ENCODE data around the gene COL28A1. TPM values are rescaled to one million over a fixed set of nuclear protein-coding genes. Genes with fewer than 3 reads are reported as not detected.
A peak's percentile ranks its signal among the peaks of the same experiment; 100 is the strongest.

The COL28A1 gene
- total RNA-seq, 1 experiment from 2014 or later = 7.3 TPM

DNA sequence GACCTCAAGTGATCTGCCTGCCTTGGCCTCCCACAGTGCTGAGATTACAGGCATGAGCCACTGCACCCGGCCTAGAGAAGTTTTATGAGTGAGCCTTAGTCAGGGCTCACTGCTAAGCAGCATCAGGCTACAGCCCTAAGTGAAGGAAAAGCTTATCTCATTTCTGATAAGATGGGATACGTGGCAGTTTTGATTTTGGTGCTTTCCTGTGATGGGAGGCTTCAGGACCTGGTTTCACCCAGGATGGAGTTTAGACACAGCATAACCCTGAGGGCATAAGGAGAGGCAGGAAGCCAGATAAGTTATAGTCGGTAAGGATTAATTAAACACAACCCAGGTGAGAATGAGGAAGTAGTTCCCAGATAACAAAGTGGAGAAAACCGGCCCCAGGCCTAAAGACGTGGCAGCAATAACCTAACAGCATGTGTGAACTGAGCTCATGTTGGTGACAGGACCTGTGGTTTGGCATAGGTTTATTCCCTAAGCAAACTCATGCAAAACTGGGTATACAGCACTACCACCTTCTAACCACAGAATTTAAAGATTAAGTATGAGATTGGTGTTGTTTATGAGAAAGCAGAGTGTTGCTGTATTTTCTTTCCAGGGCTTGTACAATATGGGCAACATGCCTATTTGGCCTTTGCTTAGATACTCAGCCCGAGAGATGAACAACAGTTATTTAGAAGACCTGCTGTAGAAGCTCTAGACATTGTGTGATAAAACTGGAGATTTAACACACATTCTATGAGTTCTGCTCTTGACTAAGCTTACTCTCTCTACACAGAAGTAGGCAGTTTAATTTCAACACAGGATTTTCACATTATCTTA, 119.4 kb downstream of the COL28A1 start:
- Mint-ChIP-seq H3K9me3 (ENCODE audit: unreplicated experiment) (no peaks in the 10 kb centered on the region), H3K4me1 (ENCODE audit: low read depth, unreplicated experiment) (peaks cover 14% of the 10 kb centered on the region), H3K4me3 (ENCODE audit: unreplicated experiment) (no peak overlapping the region), H3K36me3 (ENCODE audit: insufficient read depth, unreplicated experiment) (no peaks in the 10 kb centered on the region), H3K27ac (ENCODE audit: unreplicated experiment) (no peak overlapping the region), H3K27me3 (ENCODE audit: insufficient read depth, unreplicated experiment) (no peaks in the 10 kb centered on the region)
- POLR2A ChIA-PET = no interaction called here
- DNase-seq = peak in 1 of 2 experiments; percentile 66
- CTCF ChIA-PET = no interaction called here
- Histone ChIP-seq H3K4me1 (peaks cover 20% of the 10 kb centered on the region), H3K4me3 (ENCODE audit: low read depth, low read length) (no peak overlapping the region), H3K36me3 (ENCODE audit: control insufficient read depth, insufficient read depth, low read length) (no peaks in the 10 kb centered on the region), H3K27me3 (replicated peaks; ENCODE audit: control insufficient read depth, insufficient read depth, low read length) (no peaks in the 10 kb centered on the region), H3K9me3 (no peaks in the 10 kb centered on the region)
- no peak for TF ChIP-seq CTCF (IDR thresholded peaks at IDR 0.05; ENCODE audit: insufficient read depth in 1 of 2, low read depth in 1 of 2, low read length in 1 of 2, severe bottlenecking in 1 of 2, unreplicated experiment in 1 of 2)
- intact Hi-C loops (cut with micrococcal nuclease; ENCODE audit: unreplicated experiment) = no loop called here
- BruUV-seq (replicated peaks) = no TSS peak

- ChIA-PET CTCF (no interaction called here), POLR2A (no interaction called here)
- no peak for TF ChIP-seq CTCF (IDR thresholded peaks at IDR 0.05; ENCODE audit: insufficient read depth in 1 of 2, low read depth in 1 of 2, low read length in 1 of 2, severe bottlenecking in 1 of 2, unreplicated experiment in 1 of 2)
- no peaks in the 10 kb centered on the region for H3K27me3 Mint-ChIP-seq (ENCODE audit: insufficient read depth, unreplicated experiment)
- no peak for DNase-seq
- H3K4me1 ChIP-seq = peaks cover 20% of the 10 kb centered on the region
- no peak overlapping the region for H3K4me3 Mint-ChIP-seq (ENCODE audit: unreplicated experiment)
- H3K27me3 ChIP-seq (replicated peaks; ENCODE audit: control insufficient read depth, insufficient read depth, low read length) = no peaks in the 10 kb centered on the region
- H3K9me3 ChIP-seq = no peaks in the 10 kb centered on the region
- intact Hi-C loops (cut with micrococcal nuclease; ENCODE audit: unreplicated experiment) = no loop called here
- H3K9me3 Mint-ChIP-seq (ENCODE audit: unreplicated experiment) = no peaks in the 10 kb centered on the region
- BruUV-seq (replicated peaks) = no TSS peak
- H3K36me3 Mint-ChIP-seq (ENCODE audit: insufficient read depth, unreplicated experiment) = no peaks in the 10 kb centered on the region
- no peaks in the 10 kb centered on the region for H3K36me3 ChIP-seq (ENCODE audit: control insufficient read depth, insufficient read depth, low read length)
- no peak overlapping the region for H3K4me3 ChIP-seq (ENCODE audit: low read depth, low read length)
- H3K4me1 Mint-ChIP-seq (ENCODE audit: low read depth, unreplicated experiment) = peaks cover 14% of the 10 kb centered on the region
- no peak overlapping the region for H3K27ac Mint-ChIP-seq (ENCODE audit: unreplicated experiment)
Measured at GRCh38 chr7:7414791-7415603, 120.7 kb downstream of the COL28A1 start.

DNA sequence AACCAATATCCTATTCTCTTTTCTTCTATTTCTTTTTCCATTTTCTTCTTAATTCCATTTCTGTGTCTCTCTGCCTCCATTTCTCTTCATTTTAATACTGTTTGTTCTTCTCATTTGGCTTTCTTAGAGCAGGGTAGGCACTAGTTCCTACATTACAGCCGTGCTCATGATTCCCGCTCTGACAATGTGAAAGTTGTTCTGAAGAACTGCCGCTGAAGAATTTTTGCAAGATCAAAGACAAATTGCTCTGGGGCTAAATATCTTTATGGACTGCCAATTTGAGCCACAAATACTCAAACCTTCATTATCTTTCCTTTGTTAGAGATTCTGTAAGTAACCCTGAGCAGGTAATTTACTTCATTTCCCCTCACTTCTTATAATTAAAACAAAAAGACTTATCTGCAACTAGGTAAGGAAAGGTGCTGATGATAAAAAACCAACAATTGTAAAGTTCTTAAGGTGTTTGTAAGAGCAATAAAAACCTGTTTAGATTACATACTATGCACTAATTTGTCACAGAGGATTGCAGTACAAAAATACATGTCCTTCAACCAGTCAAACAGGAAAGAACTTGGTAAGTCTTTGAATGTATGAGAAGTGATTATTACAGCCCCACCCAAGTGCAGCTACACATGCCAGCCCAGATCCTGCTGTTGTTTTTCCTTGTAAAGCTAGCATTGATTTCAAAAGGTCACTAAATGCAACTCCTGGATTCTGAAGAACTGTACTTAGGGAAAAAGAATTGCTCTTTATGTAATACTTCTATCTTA, 127.5 kb downstream of the COL28A1 start:
- intact Hi-C loops (cut with micrococcal nuclease; ENCODE audit: unreplicated experiment) = loop anchor here (5.0 kb wide), 2 partner anchors 226 to 456 kb away; partner anchors contain the start of gene C1GALT1
- CTCF ChIA-PET = no interaction called here
- peak in 1 of 2 experiments; percentile 37 for DNase-seq
- Histone ChIP-seq H3K36me3 (ENCODE audit: control insufficient read depth, insufficient read depth, low read length) (no peaks in the 10 kb centered on the region), H3K4me1 (0 out of 2 replicates have a peak, but pooled peaks cover 9% of the 10 kb centered on the region), H3K4me3 (ENCODE audit: low read depth, low read length) (no peak overlapping the region), H3K27me3 (replicated peaks; ENCODE audit: control insufficient read depth, insufficient read depth, low read length) (no peaks in the 10 kb centered on the region), H3K9me3 (no peaks in the 10 kb centered on the region)
- Mint-ChIP-seq H3K9me3 (ENCODE audit: unreplicated experiment) (no peaks in the 10 kb centered on the region), H3K4me1 (ENCODE audit: low read depth, unreplicated experiment) (peaks cover 7% of the 10 kb centered on the region), H3K27me3 (ENCODE audit: insufficient read depth, unreplicated experiment) (no peaks in the 10 kb centered on the region), H3K36me3 (ENCODE audit: insufficient read depth, unreplicated experiment) (no peaks in the 10 kb centered on the region), H3K4me3 (ENCODE audit: unreplicated experiment) (no peak overlapping the region), H3K27ac (ENCODE audit: unreplicated experiment) (peak overlapping the region; percentile 9)
- POLR2A ChIA-PET = no interaction called here
- TF ChIP-seq CTCF (IDR thresholded peaks at IDR 0.05; ENCODE audit: insufficient read depth in 1 of 2, low read depth in 1 of 2, low read length in 1 of 2, severe bottlenecking in 1 of 2, unreplicated experiment in 1 of 2) = no peak
- no TSS peak for BruUV-seq (replicated peaks)
